IPS DF 4.7 (cell line): ENCODE results near the gene CCDC81.

Source experiments
- DNase-seq: peaks from one replicate; pipeline ENCODE4 v3.0.0-alpha.2; 2013; ENCODE audit warnings: low spot score; ENCODE audit errors: extremely low read depth

The CCDC81 gene

DNA sequence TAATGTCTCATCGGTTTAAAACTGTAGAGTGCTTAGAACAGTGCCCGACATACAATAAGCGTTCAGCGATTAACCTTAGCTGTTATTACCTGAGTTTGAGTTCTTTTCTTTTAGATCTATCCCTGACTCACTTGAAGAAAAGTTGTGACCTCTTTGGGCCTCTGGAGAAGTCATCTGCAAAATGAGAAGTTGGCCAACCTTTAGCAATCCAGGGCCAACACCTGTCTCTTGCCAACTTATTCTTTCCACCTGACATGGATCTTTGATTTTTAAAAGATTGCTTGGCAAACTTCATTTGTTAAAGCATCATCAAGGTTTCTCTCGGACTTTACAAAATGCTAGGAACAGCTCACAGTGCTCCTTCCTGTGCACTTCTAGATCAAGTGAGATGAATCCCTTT is 89.3 kb downstream of the CCDC81 start:
- DNase-seq = no peak

DNA sequence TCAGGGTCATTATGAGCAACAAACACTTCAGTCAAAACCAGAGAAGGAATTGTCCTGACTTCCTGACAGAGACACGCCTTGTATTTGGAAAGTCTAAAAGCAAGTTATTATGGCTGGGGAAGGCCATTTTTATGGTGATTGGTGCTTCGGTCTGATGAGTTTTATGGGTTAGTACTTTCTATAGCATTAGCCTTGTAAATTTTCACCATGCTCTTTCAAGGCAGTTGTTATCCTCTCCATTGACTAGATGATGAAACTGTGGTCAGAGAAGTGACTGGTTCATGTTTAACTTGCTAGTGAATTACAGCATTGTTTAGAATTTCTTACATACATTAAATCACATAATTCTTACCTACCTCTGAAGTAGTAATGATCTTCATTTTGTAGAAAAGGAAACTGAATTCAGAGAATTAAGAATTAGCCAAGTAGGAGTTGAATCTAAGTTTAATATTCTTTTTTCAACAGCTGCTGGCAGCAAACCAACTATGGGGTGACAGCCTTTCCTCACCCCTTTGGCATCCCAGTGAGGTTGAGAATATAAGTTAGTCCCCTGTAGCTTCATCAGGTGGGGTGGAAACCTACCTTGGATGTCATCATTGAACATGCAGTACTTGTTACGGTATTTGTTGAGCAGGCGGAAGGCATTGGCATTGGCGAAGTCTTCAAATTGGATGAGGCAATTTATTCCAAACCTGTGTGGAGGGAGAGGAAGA is 90.0 kb downstream of the CCDC81 start:
- no peak for DNase-seq

DNA sequence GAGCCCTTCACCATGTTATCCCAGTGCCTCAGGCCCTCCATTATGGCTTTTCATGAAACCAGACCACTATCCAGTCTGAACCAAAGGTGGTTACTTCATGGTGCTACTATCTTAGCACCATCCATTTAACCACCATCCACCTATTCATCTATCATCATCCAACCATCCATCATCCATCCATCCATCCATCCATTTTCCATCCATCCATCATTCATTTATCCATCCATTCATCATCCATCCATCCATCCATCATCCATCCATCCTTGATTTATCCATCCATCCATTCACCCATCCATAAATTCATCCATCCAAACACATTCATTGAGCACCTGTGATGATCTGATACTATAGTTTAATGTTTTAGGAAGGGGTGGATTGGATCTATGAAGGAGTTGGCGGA is 93.5 kb downstream of the CCDC81 start:
- no peak for DNase-seq

DNA sequence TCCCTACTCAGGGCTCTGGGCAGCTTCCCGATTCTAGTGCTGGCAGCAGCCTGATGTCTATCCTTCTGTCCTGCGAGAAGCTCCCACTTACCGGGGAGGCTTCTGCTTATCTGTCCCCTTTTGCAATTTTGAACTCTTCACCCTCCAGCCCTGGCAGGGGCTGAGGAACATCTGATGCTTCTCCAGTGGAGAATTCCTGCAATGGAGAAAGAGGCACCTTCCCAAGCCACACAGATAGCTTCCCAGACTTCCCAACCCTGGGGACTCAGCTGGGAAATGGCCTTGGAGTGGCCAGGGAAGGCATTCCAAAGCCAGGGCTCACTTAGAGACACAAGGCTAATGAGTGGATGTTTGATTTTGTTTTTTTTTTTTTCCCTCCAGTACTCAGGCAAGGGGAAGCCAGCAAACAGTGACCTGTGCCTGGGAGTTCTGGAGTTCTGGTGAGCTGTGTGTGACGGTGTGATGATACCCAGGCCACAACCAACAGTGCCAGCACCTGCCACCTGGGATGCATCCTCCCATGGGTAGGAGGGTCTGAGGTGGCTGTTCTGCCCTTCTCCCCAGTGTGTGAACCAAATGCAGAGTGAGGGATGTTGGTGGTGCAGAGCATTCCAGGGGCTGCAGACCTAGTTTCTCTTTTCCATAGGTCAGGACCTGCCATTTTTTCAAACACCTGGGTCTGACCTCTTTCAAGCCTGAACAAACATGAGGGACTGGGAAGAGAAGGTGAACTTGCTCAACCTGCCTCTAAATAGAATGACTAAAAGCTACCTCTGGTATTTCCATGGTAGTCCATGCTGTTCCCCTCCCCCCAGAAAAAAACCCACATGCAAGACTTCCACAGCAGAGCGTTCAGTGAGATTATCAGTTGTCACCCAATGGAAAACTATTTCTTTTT is 95.1 kb downstream of the CCDC81 start:
- no peak for DNase-seq
